HepG2 (cell line): ENCODE results near the gene KCNMA1.

Source experiments
- CBFB ChIP-seq: sonication (generic); formaldehyde crosslinking; IDR thresholded peaks from 2 replicates; pipeline ENCODE4 v1.4.0; 2020; ENCODE audit warnings: missing genetic modification reagents
- EP300 ChIP-seq, 3 experiments: sonication (generic) in 1 of 3; formaldehyde crosslinking in 1 of 3; IDR thresholded peaks; 2 replicates each; pipeline versions ENCODE4 v1.5.1 to v1.6.1; 2011 to 2020; ENCODE audit warnings: low read depth in 2 of 3, low read length in 2 of 3, borderline replicate concordance in 1 of 3, improper control_type of control experiment in 1 of 3, mild to moderate bottlenecking in 1 of 3, missing genetic modification reagents in 1 of 3, moderate library complexity in 1 of 3
- GABPA ChIP-seq, 2 experiments: IDR thresholded peaks; 2 replicates each; pipeline ENCODE4 v1.6.1; 2011 to 2016; ENCODE audit warnings: low read depth in 2 of 2, low read length in 1 of 2, missing biosample characterization in 1 of 2, missing genetic modification characterization in 1 of 2
- JUNB ChIP-seq: sonication (generic); formaldehyde crosslinking; IDR thresholded peaks from 2 replicates; pipeline ENCODE4 v1.8.0; 2022; ENCODE audit warnings: missing genetic modification reagents, mild to moderate bottlenecking, borderline replicate concordance
- MTA3 ChIP-seq: sonication (generic); formaldehyde crosslinking; IDR thresholded peaks from 2 replicates; pipeline ENCODE4 v1.4.0; 2020; ENCODE audit warnings: missing genetic modification reagents
- POLR2AphosphoS5 ChIP-seq: IDR thresholded peaks from 2 replicates; pipeline ENCODE4 v1.6.1; 2012; ENCODE audit warnings: low read depth, low read length
- RARG ChIP-seq: sonication (generic); formaldehyde crosslinking; IDR thresholded peaks from 2 replicates; pipeline ENCODE4 v1.4.0; 2020; ENCODE audit warnings: low read depth, mild to moderate bottlenecking, missing genetic modification reagents
- RFX1 ChIP-seq: fragments of 450-650 bp; IDR thresholded peaks from 2 replicates; pipeline ENCODE4 v1.6.1; 2017
- SIX4 ChIP-seq: sonication (generic); formaldehyde crosslinking; IDR thresholded peaks from 2 replicates; pipeline ENCODE4 v1.4.0; 2020; ENCODE audit warnings: missing genetic modification reagents
- SMAD9 ChIP-seq: sonication (generic); formaldehyde crosslinking; IDR thresholded peaks from 2 replicates; pipeline ENCODE4 v1.5.1; 2020; ENCODE audit warnings: mild to moderate bottlenecking, missing genetic modification reagents
- ZBTB8A ChIP-seq: sonication (generic); formaldehyde crosslinking; IDR thresholded peaks from 2 replicates; pipeline ENCODE4 v1.4.0; 2020; ENCODE audit warnings: mild to moderate bottlenecking, low read depth, missing genetic modification reagents, borderline replicate concordance
- ZNF792 ChIP-seq: IDR thresholded peaks from 2 replicates; pipeline ENCODE4 v1.6.1; 2016
- TF ChIP-seq, protein P1 (sequence below): sonication (generic); formaldehyde crosslinking; IDR thresholded peaks from 2 replicates; pipeline ENCODE4 v1.5.1; 2020; ENCODE audit warnings: mild to moderate bottlenecking, moderate library complexity, missing genetic modification reagents
- TF ChIP-seq, protein P2 (sequence below): sonication (generic); formaldehyde crosslinking; IDR thresholded peaks from 2 replicates; pipeline ENCODE4 v1.8.0; 2022; ENCODE audit warnings: mild to moderate bottlenecking, missing genetic modification reagents, moderate library complexity

GRCh38 chr10:77361426-77361825 lies 276.2 kb downstream of the KCNMA1 start:
- TF ChIP-seq RARG: no peak
- no peak for TF ChIP-seq RFX1
- no peak for TF ChIP-seq GABPA (IDR thresholded peaks at IDR 0.05; ENCODE audit: low read depth, low read length)
- TF ChIP-seq GABPA (CRISPR knock-in tag; IDR thresholded peaks at IDR 0.05; ENCODE audit: low read depth): no peak
- no peak for TF ChIP-seq EP300 (IDR thresholded peaks at IDR 0.05; ENCODE audit: low read depth in 2 of 2, low read length in 2 of 2)
- TF ChIP-seq EP300 (CRISPR knock-in tag; IDR thresholded peaks at IDR 0.05; ENCODE audit: borderline replicate concordance): no peak
- no peak for TF ChIP-seq CBFB (CRISPR knock-in tag)
- no peak for TF ChIP-seq POLR2AphosphoS5
- TF ChIP-seq ZBTB8A (CRISPR knock-in tag): no peak
- no peak for TF ChIP-seq SIX4
- TF ChIP-seq, protein P1, sequence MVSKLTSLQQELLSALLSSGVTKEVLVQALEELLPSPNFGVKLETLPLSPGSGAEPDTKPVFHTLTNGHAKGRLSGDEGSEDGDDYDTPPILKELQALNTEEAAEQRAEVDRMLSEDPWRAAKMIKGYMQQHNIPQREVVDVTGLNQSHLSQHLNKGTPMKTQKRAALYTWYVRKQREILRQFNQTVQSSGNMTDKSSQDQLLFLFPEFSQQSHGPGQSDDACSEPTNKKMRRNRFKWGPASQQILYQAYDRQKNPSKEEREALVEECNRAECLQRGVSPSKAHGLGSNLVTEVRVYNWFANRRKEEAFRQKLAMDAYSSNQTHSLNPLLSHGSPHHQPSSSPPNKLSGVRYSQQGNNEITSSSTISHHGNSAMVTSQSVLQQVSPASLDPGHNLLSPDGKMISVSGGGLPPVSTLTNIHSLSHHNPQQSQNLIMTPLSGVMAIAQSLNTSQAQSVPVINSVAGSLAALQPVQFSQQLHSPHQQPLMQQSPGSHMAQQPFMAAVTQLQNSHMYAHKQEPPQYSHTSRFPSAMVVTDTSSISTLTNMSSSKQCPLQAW (CRISPR knock-in tag): no peak
- no peak for TF ChIP-seq SMAD9 (CRISPR knock-in tag)
- no peak for TF ChIP-seq JUNB (CRISPR knock-in tag)
- TF ChIP-seq ZNF792 (CRISPR knock-in tag): no peak
- no peak for TF ChIP-seq MTA3 (CRISPR knock-in tag)
- TF ChIP-seq, protein P2, sequence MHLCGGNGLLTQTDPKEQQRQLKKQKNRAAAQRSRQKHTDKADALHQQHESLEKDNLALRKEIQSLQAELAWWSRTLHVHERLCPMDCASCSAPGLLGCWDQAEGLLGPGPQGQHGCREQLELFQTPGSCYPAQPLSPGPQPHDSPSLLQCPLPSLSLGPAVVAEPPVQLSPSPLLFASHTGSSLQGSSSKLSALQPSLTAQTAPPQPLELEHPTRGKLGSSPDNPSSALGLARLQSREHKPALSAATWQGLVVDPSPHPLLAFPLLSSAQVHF (CRISPR knock-in tag): no peak
